ENCODE results near the gene TSPAN4. TPM values are rescaled to one million over a fixed set of nuclear protein-coding genes. Genes with fewer than 3 reads are reported as not detected.

TSPAN4 gene
- total and polyA plus RNA-seq, 9 of the 15 experiments (the other 6 are each of a cell fraction or from before 2014, with no cell fraction given): 0.07 to 31.0 (median 15.7) TPM

GRCh38 chr11:827146-827896 lies 15.3 kb upstream of the TSPAN4 start (continued):
- TF ChIP-seq HSF4 (CRISPR knock-in tag; IDR thresholded peaks at IDR 0.05; ENCODE audit: borderline replicate concordance) (no peak), FOXP4 (CRISPR knock-in tag; IDR thresholded peaks at IDR 0.05; ENCODE audit: borderline replicate concordance) (no peak), DACH1 (IDR thresholded peaks at IDR 0.05; ENCODE audit: partially characterized antibody) (no peak), ZNF639 (CRISPR knock-in tag; conservative IDR thresholded peaks at IDR 0.05 in 1 of 2, IDR thresholded peaks at IDR 0.05 in 1 of 2) (no peak), MTA1 (IDR thresholded peaks at IDR 0.05; ENCODE audit: borderline replicate concordance) (no peak), TCF3 (CRISPR knock-in tag; IDR thresholded peaks at IDR 0.05) (no peak), COPS2 (conservative IDR thresholded peaks at IDR 0.05) (no peak), SNAPC5 (CRISPR knock-in tag; IDR thresholded peaks at IDR 0.05) (no peak), IFI16 (CRISPR knock-in tag; IDR thresholded peaks at IDR 0.05) (no peak), HNRNPUL1 (IDR thresholded peaks at IDR 0.05; ENCODE audit: low read length) (no peak), ZNF699 (CRISPR knock-in tag; IDR thresholded peaks at IDR 0.05; ENCODE audit: insufficient replicate concordance) (no peak), ZBTB2 (IDR thresholded peaks at IDR 0.05) (0 out of 2 replicates have a peak, but pooled peaks have one; percentile 36), HDAC8 (tag; IDR thresholded peaks at IDR 0.05) (no peak), TRIM28 (IDR thresholded peaks at IDR 0.05) (no peak), HDAC6 (IDR thresholded peaks at IDR 0.05; ENCODE audit: low read depth, low read length) (no peak), RBM14 (IDR thresholded peaks at IDR 0.05; ENCODE audit: borderline replicate concordance, insufficient read depth, low read depth, low read length) (no peak), BCL6 (CRISPR knock-in tag; IDR thresholded peaks at IDR 0.05) (no peak), CHD4 (IDR thresholded peaks at IDR 0.05; ENCODE audit: insufficient read depth, insufficient replicate concordance, low read depth, low read length, poor library complexity, severe bottlenecking) (no peak), CSDE1 (IDR thresholded peaks at IDR 0.05) (no peak), ZNF512 (tag; IDR thresholded peaks at IDR 0.05) (no peak), ZNF239 (CRISPR knock-in tag; IDR thresholded peaks at IDR 0.05) (no peak)

Data from K562 (cell line).